HG02840 (cell line): ENCODE measurements around the gene HDAC11.
A peak's percentile ranks its signal among the peaks of the same experiment; 100 is the strongest.
"Not testable (repeated sequence)": the region's sequence is repeated elsewhere in the genome, so short reads cannot be mapped to it uniquely, and the experiment has no call there.

Source experiments
- ATAC-seq: cut with Tn5 transposase; IDR thresholded peaks from one replicate; pipeline ENCODE4 v1.9.1; 2021; ENCODE audit warnings: mild to moderate bottlenecking, moderate library complexity, moderate number of reproducible peaks; ENCODE audit not compliant: unreplicated experiment, low FRiP score

HDAC11 gene, protein sequence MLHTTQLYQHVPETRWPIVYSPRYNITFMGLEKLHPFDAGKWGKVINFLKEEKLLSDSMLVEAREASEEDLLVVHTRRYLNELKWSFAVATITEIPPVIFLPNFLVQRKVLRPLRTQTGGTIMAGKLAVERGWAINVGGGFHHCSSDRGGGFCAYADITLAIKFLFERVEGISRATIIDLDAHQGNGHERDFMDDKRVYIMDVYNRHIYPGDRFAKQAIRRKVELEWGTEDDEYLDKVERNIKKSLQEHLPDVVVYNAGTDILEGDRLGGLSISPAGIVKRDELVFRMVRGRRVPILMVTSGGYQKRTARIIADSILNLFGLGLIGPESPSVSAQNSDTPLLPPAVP

DNA sequence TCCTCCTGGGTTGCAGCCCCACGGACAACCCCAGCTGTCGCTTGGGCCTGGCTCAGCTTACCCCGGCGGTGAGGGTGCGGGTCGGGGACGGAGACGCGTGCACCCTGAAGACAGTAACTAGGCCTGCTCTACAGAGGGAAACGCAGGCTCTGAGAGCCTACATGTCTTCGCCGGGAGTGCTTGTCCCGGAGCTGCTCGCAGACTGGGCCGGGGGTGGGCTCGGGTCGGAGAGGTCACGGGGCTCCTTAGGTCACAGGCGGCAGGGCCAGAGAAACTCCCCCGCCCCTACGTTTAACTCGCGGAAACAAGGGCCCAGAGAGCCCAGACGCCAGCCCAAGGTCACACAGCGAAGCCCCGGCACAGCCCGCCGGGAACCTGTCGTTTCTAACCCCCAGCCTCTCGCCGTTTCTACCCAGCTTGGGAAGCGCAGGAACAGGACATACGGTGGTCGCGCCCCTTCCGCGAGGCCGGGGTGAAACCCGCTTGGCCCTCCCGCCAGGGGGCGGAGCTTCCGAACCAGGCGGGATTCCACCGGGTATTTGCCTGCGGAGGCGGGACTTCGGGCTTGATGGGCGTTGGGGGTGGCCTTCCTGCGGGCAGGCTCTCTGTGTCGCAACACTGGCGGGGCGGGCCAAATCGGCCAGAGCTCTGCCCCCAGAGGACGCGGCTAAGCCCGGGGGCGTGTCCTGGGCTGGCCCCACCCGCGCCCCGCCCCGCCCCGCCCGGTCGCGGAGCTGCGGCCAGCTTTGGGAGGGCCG, at the start of gene HDAC11:
Gene HDAC11 (plus strand): TSS at position 725 of the 758 bp plus-strand sequence. CDS start 42 bp downstream, outside the sequence.
- peak; percentile 97 for ATAC-seq

- ATAC-seq, result not testable (repeated sequence)
These were observed 49.7 kb upstream of the HDAC11 start for GRCh38 chr3:13430411-13430875.

DNA sequence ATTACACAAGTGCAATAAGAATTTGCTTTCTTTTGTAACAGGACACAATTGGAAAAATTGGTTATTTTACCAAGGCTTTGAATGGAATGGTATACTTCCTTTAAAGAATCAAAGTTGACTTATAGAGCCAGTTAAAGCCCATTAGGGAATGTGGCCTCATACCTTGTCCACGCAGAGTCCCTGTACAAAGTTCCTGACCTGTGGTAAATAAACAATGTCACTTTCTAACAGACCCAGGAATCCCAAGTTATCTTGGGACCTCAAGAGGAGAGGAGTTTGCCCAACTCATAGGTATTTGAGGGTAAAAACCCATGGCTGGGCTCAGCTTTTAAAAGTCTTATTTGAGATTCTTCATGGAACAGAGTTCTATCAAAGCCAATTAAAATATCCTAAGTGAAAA, 48.0 kb upstream of the HDAC11 start:
- no peak for ATAC-seq

- ATAC-seq, result no peak
These were observed 46.2 kb upstream of the HDAC11 start for GRCh38 chr3:13433912-13434311.

DNA sequence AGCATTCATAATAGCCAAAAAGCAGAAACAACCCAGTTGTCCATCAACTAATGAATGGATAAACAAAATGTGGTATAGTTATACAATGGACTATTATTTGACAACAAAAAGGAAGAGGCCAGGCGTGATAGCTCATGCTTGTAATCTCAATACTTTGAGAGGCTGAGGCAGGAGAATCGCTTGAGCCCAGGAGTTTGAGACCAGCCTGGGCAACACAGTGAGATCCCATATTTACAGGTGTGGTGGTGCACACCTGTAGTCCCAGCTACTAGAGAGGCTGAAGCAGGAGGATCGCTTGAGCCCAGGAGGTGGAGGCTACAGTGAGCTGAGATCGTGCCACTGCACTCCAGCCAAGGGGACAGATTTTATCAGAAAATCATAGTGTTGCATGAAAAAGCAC, 43.9 kb upstream of the HDAC11 start:
- ATAC-seq, result not testable (repeated sequence)

GRCh38 chr3:13440204-13440817, 39.8 kb upstream of the HDAC11 start:
- ATAC-seq, result no peak

- ATAC-seq, result not testable (repeated sequence)
These were observed 37.2 kb upstream of the HDAC11 start for GRCh38 chr3:13442882-13443281.

- ATAC-seq, result peak; percentile 23
These were observed 28.8 kb upstream of the HDAC11 start for GRCh38 chr3:13451301-13451673.

- ATAC-seq, result peak; percentile 23
These were observed 27.4 kb upstream of the HDAC11 start for GRCh38 chr3:13452490-13453335.

- no peak for ATAC-seq
These were observed 24.5 kb upstream of the HDAC11 start for GRCh38 chr3:13455644-13456043.

DNA sequence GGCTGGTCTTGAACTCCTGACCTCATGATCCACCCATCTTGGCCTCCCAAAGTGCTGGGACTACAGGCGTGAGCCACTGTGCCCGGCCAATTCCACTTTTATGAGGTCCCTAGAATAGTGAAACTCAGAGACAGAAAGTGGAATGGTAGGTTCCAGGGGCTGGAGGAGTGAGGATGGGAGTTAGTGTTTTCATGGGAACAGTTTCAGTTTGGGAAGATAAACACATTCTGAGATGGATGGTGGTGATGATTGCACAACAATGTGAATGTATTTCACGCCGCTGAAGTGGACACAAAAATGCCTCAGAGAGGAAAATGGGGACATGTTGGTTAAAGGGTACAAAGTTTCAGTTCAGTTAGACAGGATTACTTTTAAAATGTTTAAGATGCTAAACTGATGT, 22.5 kb upstream of the HDAC11 start:
- no peak for ATAC-seq

DNA sequence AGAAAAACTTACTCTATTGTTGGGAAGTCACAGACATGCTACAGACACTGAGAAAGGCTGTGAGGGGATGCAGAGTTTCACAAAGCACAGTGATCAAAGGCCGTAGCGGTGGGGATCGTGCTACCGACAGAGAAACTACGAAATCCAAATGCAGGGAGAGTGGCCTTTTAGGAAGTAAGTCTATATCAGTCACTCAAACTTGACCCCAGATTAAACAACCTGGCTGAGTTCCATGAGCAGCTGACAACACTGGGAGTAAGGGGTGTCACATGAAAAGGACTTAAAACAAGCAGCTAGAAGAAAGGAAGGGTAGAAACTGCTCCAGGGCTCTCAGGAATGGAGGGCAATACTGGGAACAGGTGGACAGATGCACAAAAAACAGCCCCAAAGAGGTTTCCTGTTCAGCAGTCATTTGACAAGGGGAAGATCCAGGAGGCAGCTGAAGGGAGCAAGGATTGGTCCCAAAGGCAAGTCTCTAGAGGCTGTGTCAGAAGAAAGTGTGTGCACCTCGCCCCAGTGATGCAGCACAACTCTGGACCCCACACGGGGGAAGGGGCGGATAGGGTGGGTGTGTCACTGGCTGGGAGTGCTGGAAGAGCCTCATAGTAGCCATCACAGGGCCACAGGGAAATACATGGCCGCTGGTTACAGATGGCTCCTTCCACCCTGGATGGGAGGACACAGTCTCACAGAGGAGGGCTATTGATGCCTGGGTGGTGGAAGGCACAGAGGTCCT, 20.3 kb upstream of the HDAC11 start:
- no peak for ATAC-seq

DNA sequence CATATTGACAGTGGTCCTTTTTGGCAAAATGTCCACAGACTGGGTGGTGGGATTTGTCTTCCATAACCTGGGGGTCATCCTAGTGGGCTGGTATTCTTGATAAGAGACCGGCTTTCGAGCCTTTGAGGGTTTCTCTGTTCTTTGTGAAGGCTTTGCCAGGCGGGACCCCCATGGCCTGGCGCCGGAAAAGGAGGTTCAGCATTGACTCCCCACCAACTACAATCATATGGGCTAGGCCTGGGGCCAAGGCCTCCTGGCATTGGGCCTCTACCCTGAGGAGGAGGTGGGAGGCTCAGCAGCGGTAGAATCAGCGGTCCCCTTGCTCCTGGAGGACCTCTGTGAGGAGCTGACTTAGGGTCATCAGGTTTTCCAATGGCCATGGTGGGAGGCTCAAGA, 19.8 kb upstream of the HDAC11 start:
- no peak for ATAC-seq

- ATAC-seq, result no peak
These were observed 18.7 kb upstream of the HDAC11 start for GRCh38 chr3:13461169-13462124.

- no peak for ATAC-seq
These were observed 17.9 kb upstream of the HDAC11 start for GRCh38 chr3:13462125-13462629.

DNA sequence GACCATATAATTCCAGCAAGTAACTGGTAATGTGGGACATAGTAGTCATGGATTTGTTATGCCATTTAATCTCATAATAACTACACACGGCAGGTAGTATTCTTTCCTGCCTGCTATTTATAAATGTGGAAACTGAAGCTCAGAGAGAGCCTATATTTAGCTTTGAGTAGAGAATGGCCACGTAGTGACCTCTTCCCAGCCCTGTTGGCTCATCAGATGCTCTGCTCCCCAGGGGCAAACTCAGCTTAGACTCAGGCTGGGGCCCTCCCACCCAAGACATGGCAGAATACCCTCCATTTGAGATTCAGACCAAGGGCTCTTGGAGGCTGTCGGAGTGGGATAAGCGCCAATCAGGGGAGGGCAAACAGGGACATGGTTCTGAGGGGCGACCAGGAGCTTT, 17.3 kb upstream of the HDAC11 start:
- no peak for ATAC-seq

DNA sequence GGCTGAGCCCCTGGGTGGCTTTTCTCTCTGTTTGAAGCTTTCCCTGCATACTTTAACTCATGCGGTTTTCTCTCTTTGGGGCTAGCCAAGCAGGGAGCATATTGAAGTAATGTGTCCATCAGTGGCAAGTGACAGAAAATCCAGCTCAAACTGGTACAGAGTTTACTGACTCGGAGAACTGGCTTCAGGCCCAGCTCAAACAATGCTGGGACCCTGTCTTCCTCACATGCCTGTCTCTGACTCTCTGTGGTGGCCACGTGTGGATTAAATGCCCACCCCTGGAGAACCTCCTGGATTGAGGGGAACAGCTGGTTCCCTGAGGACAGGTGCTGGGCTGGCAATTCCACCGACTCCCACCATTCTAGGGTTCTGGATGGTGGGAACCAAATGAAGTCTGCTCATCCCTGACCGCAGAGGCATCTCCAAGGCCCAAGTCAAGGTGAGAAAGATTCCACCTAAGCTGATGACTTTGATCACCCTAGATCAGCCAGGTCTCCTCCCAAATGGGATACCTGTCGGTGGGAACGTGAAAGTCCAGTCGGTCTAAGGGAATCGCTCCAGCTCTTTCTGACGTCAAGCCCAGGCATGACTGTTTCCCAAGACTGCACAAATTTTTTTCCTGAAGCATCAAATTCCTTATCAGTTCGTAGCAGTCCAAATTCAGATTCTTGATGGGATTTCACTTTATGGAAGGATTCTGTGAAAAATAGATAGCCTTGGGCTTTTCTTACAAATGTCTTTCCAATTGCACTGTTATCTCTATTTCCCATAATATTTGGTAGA, 16.3 kb upstream of the HDAC11 start:
- no peak for ATAC-seq
